PFSK-1 (cell line): Measurements from ENCODE around the gene TMC3. TPM values are rescaled to one million over a fixed set of nuclear protein-coding genes. Genes with fewer than 3 reads are reported as not detected.

ENCODE experiments used
- FOXP2 ChIP-seq: optimal IDR thresholded peaks from 2 replicates; pipeline ENCODE3; 2011; ENCODE audit warnings: borderline replicate concordance, control low read depth, inconsistent platforms; ENCODE audit not compliant: insufficient read depth; ENCODE audit errors: extremely low read length, extremely low read depth
- POLR2AphosphoS5 ChIP-seq: IDR thresholded peaks from 2 replicates; pipeline ENCODE4 v1.6.1; 2012; ENCODE audit warnings: low read depth, mild to moderate bottlenecking, control low read depth, low read length, moderate library complexity
- SIN3A ChIP-seq: IDR thresholded peaks from 2 replicates; pipeline ENCODE4 v1.6.1; 2012; ENCODE audit warnings: mild to moderate bottlenecking, low read length, moderate library complexity, borderline replicate concordance; ENCODE audit not compliant: insufficient read depth
- TAF1 ChIP-seq: IDR thresholded peaks from 2 replicates; pipeline ENCODE4 v1.6.1; 2012; ENCODE audit warnings: low read length, control low read depth, borderline replicate concordance; ENCODE audit not compliant: insufficient read depth
- polyA plus RNA-seq: library from polyadenylated mRNA; unstranded; fragments of >200 nt; gene quantifications from one replicate; pipeline ENCODE4 v1.2.1, GENCODE V29; 2012; ENCODE audit warnings: low read depth, missing spikeins; ENCODE audit not compliant: insufficient read length
- TF ChIP-seq, protein P1 (sequence below), 2 experiments: IDR thresholded peaks; 2 replicates each; pipeline versions ENCODE4 v1.6.1 to v1.8.0; 2011 to 2012; ENCODE audit warnings: low read depth in 2 of 2, low read length in 2 of 2, control low read depth in 1 of 2, inconsistent platforms in 1 of 2, mild to moderate bottlenecking in 1 of 2, moderate library complexity in 1 of 2; ENCODE audit not compliant: insufficient read depth in 1 of 2

Gene TMC3
- not detected for polyA plus RNA-seq

- TF ChIP-seq FOXP2 = no peak
- TF ChIP-seq POLR2AphosphoS5 = no peak
- TF ChIP-seq, protein P1, sequence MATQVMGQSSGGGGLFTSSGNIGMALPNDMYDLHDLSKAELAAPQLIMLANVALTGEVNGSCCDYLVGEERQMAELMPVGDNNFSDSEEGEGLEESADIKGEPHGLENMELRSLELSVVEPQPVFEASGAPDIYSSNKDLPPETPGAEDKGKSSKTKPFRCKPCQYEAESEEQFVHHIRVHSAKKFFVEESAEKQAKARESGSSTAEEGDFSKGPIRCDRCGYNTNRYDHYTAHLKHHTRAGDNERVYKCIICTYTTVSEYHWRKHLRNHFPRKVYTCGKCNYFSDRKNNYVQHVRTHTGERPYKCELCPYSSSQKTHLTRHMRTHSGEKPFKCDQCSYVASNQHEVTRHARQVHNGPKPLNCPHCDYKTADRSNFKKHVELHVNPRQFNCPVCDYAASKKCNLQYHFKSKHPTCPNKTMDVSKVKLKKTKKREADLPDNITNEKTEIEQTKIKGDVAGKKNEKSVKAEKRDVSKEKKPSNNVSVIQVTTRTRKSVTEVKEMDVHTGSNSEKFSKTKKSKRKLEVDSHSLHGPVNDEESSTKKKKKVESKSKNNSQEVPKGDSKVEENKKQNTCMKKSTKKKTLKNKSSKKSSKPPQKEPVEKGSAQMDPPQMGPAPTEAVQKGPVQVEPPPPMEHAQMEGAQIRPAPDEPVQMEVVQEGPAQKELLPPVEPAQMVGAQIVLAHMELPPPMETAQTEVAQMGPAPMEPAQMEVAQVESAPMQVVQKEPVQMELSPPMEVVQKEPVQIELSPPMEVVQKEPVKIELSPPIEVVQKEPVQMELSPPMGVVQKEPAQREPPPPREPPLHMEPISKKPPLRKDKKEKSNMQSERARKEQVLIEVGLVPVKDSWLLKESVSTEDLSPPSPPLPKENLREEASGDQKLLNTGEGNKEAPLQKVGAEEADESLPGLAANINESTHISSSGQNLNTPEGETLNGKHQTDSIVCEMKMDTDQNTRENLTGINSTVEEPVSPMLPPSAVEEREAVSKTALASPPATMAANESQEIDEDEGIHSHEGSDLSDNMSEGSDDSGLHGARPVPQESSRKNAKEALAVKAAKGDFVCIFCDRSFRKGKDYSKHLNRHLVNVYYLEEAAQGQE (IDR thresholded peaks at IDR 0.05; ENCODE audit: insufficient read depth in 1 of 2, low read depth in 2 of 2, low read length in 2 of 2) = no peak
- no peak for TF ChIP-seq SIN3A
- no peak for TF ChIP-seq TAF1
These were observed at the start of gene TMC3 for GRCh38 chr15:81373775-81374395. TMC3 (minus strand) TSS chr15:81374213; CDS start chr15:81374077, 136 bp downstream.

DNA sequence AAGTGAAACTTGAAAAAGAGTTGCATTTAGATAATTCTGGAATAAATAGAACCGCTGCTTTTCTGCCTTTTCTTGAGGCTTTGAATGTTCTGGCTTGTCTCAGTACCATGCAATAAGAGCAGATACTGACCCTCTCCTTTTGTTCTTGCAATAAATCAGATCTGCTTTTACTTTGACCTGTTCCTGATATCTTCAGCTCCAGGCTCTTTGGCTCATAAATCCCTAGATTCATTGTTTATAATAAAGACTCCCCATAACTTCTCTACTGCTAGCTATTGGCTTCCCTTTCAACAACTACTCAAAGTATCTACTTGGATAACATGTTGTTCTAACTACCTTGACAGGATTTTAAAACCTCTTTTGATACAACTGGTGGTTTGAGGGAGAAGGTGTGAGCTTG is 47.4 kb upstream of the TMC3 start:
- TF ChIP-seq SIN3A (no peak), FOXP2 (no peak), TAF1 (no peak), POLR2AphosphoS5 (no peak)
- TF ChIP-seq, protein P1 (IDR thresholded peaks at IDR 0.05; ENCODE audit: insufficient read depth in 1 of 2, low read depth in 2 of 2, low read length in 2 of 2) = no peak

DNA sequence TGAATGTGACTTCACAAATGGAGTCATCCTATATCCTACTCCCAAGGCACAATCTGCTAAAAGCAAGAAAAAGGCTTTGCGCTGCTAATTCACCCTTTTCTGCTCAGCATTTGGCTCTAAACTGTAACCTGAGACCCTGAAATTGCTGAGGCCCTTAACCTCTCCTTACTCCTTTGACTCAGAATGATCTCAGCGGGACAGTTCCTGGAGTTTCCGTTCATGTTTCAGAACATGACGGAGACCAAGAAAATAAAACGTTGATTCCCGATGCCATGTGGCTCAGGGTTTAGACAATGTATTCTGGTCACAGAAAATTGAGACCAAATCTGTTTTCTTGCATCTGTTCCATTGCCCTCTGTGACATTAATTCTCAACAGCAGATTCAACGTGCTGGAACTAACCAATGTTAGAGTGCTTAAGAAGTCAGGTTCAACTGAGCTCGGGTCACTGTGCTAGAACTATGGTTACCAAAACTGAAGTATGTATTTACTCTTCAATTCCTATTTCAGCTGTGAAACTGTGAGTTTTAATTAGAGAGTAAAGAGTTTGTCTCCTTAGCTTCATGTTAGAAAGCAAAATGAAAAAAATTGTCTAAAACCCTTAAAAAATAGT is 45.4 kb upstream of the TMC3 start:
- no peak for TF ChIP-seq FOXP2
- TF ChIP-seq SIN3A = no peak
- TF ChIP-seq, protein P1 (IDR thresholded peaks at IDR 0.05; ENCODE audit: insufficient read depth in 1 of 2, low read depth in 2 of 2, low read length in 2 of 2) = no peak
- TF ChIP-seq POLR2AphosphoS5 = no peak
- TF ChIP-seq TAF1 = no peak

DNA sequence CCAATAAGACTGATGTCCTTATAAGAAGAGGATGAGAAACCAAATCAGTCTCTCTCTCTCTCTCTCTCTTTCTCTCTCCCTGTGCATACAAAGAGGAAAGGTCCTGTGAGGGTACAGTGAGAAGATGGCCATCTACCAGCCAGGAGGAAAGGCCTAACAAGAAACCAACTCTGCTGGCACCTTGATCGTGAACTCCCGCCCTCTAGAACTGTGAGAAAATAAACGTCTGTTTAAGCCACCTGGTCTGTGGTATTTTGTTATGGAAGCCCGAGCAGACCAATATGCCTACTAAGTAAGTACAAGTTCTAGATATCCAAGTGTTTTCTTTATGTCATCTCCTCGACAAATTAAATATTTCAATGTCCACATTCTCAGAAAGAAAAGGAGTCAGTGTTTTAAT is 44.9 kb upstream of the TMC3 start:
- TF ChIP-seq POLR2AphosphoS5 = no peak
- TF ChIP-seq FOXP2 = no peak
- no peak for TF ChIP-seq TAF1
- TF ChIP-seq SIN3A = no peak
- TF ChIP-seq, protein P1 (IDR thresholded peaks at IDR 0.05; ENCODE audit: insufficient read depth in 1 of 2, low read depth in 2 of 2, low read length in 2 of 2) = no peak

- TF ChIP-seq TAF1 = no peak
- no peak for TF ChIP-seq FOXP2
- no peak for TF ChIP-seq POLR2AphosphoS5
- TF ChIP-seq, protein P1 (IDR thresholded peaks at IDR 0.05; ENCODE audit: insufficient read depth in 1 of 2, low read depth in 2 of 2, low read length in 2 of 2) = no peak
- TF ChIP-seq SIN3A = no peak
These were observed 44.4 kb upstream of the TMC3 start for GRCh38 chr15:81418444-81418843.
